CD4-positive, alpha-beta T cell treated with Interleukin-4 for 4 hours (primary cell): ENCODE results near the gene CD28.

ENCODE experiments used
- DNase-seq: peaks from one replicate; pipeline ENCODE4 v3.0.0-alpha.2; 2020

The CD28 gene

GRCh38 chr2:203706403-203706802 is at the start of gene CD28:
TSS of gene CD28 (plus strand) at chr2:203706639. CDS start at chr2:203706697, 58 bp downstream.
- peak; percentile 92 for DNase-seq

- no peak for DNase-seq
Measured at GRCh38 chr2:203659331-203660049, 46.9 kb upstream of the CD28 start.

GRCh38 chr2:203660465-203660864 is 46.0 kb upstream of the CD28 start:
- DNase-seq: no peak

- DNase-seq: no peak
Measured at GRCh38 chr2:203661279-203661908, 45.0 kb upstream of the CD28 start.

GRCh38 chr2:203662487-203662886 is 44.0 kb upstream of the CD28 start:
- no peak for DNase-seq

- DNase-seq: no peak
Measured at GRCh38 chr2:203662951-203663350, 43.5 kb upstream of the CD28 start.

GRCh38 chr2:203664029-203664755 is 42.2 kb upstream of the CD28 start:
- no peak for DNase-seq

GRCh38 chr2:203667838-203668237 is 38.6 kb upstream of the CD28 start:
- DNase-seq: no peak

- no peak for DNase-seq
Measured at GRCh38 chr2:203669820-203670219, 36.6 kb upstream of the CD28 start.

- no peak for DNase-seq
Measured at GRCh38 chr2:203670939-203671338, 35.5 kb upstream of the CD28 start.

- no peak for DNase-seq
Measured at GRCh38 chr2:203671876-203672275, 34.6 kb upstream of the CD28 start.

- DNase-seq: no peak
Measured at GRCh38 chr2:203672856-203673255, 33.6 kb upstream of the CD28 start.

- no peak for DNase-seq
Measured at GRCh38 chr2:203673933-203674332, 32.5 kb upstream of the CD28 start.

GRCh38 chr2:203675086-203675485 is 31.4 kb upstream of the CD28 start:
- DNase-seq: no peak

- no peak for DNase-seq
Measured at GRCh38 chr2:203678971-203679370, 27.5 kb upstream of the CD28 start.

GRCh38 chr2:203679401-203679800 is 27.0 kb upstream of the CD28 start:
- DNase-seq: no peak

GRCh38 chr2:203681978-203682377 is 24.5 kb upstream of the CD28 start:
- no peak for DNase-seq

GRCh38 chr2:203682688-203683130 is 23.7 kb upstream of the CD28 start:
- no peak for DNase-seq

GRCh38 chr2:203683421-203683820 is 23.0 kb upstream of the CD28 start:
- no peak for DNase-seq

GRCh38 chr2:203683932-203684556 is 22.4 kb upstream of the CD28 start:
- no peak for DNase-seq

GRCh38 chr2:203685081-203685621 is 21.3 kb upstream of the CD28 start:
- no peak for DNase-seq

GRCh38 chr2:203685789-203686420 is 20.5 kb upstream of the CD28 start:
- no peak for DNase-seq

GRCh38 chr2:203687165-203687564 is 19.3 kb upstream of the CD28 start:
- DNase-seq: no peak
